ENCODE results near the gene SCUBE3. TPM values are rescaled to one million over a fixed set of nuclear protein-coding genes. Genes with fewer than 3 reads are reported as not detected.

SCUBE3 gene
- total and polyA plus RNA-seq, 2 of the 8 experiments (the other 6 are each of a cell fraction or from before 2014, with no cell fraction given): 0.80 to 1.0 TPM

- H3K18ac ChIP-seq (ENCODE audit: extremely low read depth, low read length): no peak overlapping the region
- no peaks in the 10 kb centered on the region for H3K79me2 ChIP-seq (ENCODE audit: control insufficient read depth in 1 of 2, insufficient read depth in 2 of 2, low read length in 2 of 2)
- CTCF ChIA-PET (ENCODE audit: partially characterized antibody): interaction anchor here (3.7 kb wide), 1 partner anchor 40 kb away, joined by 19 read pairs; no protein-coding TSS in a partner anchor
- no peak overlapping the region for H2BK15ac ChIP-seq (ENCODE audit: low read length)
- H2BK5ac ChIP-seq (ENCODE audit: low read depth, low read length): no peak overlapping the region
- no peak overlapping the region for H2BK12ac ChIP-seq (ENCODE audit: low read depth, low read length)
- H3K4ac ChIP-seq (replicated peaks; ENCODE audit: insufficient read length, low read depth, low read length): no peak overlapping the region
- DNase-seq (ENCODE audit: low read depth in 1 of 2, low spot score in 2 of 2) (no peak), FAIRE-seq (no peak)
- POLR2A ChIA-PET (ENCODE audit: partially characterized antibody): no interaction called here
- no peak overlapping the region for H2BK120ac ChIP-seq (replicated peaks; ENCODE audit: low read depth, low read length)
- H3K36me3 ChIP-seq (ENCODE audit: control insufficient read depth in 2 of 4, insufficient read depth in 4 of 4, low read length in 3 of 4): no peaks in the 10 kb centered on the region
- no peaks in the 10 kb centered on the region for H3K4me1 ChIP-seq (replicated peaks in 1 of 4; ENCODE audit: control insufficient read depth in 3 of 4, insufficient read depth in 4 of 4, low read length in 3 of 4)
- H3K23me2 ChIP-seq (ENCODE audit: low read depth, low read length): peaks cover 5% of the 10 kb centered on the region; the same call in 1 of the 2 replicates
- H3K27me3 ChIP-seq (replicated peaks in 1 of 4; ENCODE audit: control insufficient read depth in 3 of 4, extremely low read depth in 1 of 4, insufficient read depth in 3 of 4, low read length in 3 of 4): peaks cover 0 to 4% (median under 1%) of the 10 kb centered on the region in 4 experiments; a peak in 4 of 7 replicates
- H4K8ac ChIP-seq (ENCODE audit: extremely low read depth, insufficient read depth, low read length): no peak overlapping the region; the same call in 1 of the 2 replicates
- H4K5ac ChIP-seq (ENCODE audit: insufficient read length, low read depth, low read length): no peak overlapping the region
- H3K4me3 ChIP-seq (ENCODE audit: extremely low read depth in 1 of 4, insufficient read depth in 2 of 4, low read depth in 3 of 4, low read length in 4 of 4): no peak overlapping the region
- no peak overlapping the region for H3K4me2 ChIP-seq (ENCODE audit: insufficient read depth in 1 of 2, low read depth in 2 of 2, low read length in 2 of 2)
- H3K79me1 ChIP-seq (ENCODE audit: low read depth, low read length): no peaks in the 10 kb centered on the region
- no peak overlapping the region for H3K9ac ChIP-seq (replicated peaks in 1 of 4; ENCODE audit: extremely low read depth in 1 of 4, low read depth in 3 of 4, low read length in 3 of 4)
- H2BK20ac ChIP-seq (ENCODE audit: low read length): no peak overlapping the region
- no peak overlapping the region for H4K91ac ChIP-seq (replicated peaks; ENCODE audit: insufficient read length, low read length)
- no peak overlapping the region for H2AK5ac ChIP-seq (ENCODE audit: low read depth, low read length)
- no peak overlapping the region for H3K23ac ChIP-seq (ENCODE audit: insufficient read length)
- H3K9me3 ChIP-seq (ENCODE audit: insufficient read depth in 2 of 2, low read depth in 1 of 2, low read length in 1 of 2): peaks cover 0 to 2% of the 10 kb centered on the region in 2 experiments; a peak in 1 of 4 replicates
- H3K56ac ChIP-seq (replicated peaks; ENCODE audit: insufficient read length, low read depth, low read length): no peak overlapping the region
- no peak overlapping the region for H3K14ac ChIP-seq (ENCODE audit: insufficient read length)
- H4K20me1 ChIP-seq (replicated peaks in 1 of 2; ENCODE audit: control insufficient read depth in 1 of 2, insufficient read depth in 2 of 2, low read length in 2 of 2): peaks cover 0 to 3% of the 10 kb centered on the region in 2 experiments
- H2AFZ ChIP-seq (ENCODE audit: low read length): no peak overlapping the region
- 87% methylated on average over 4 of the region's 4 CpGs; no CpG with 5 or more reads in 1 of the 2 experiments for WGBS, 2 experiments (ENCODE audit: extremely low coverage in 1 of 2, insufficient coverage in 1 of 2, insufficient read length in 1 of 2, insufficient replicate concordance in 2 of 2, low coverage in 1 of 2, low lambda C conversion rate in 2 of 2, missing lambda C conversion rate in 1 of 2)
- H3K27ac ChIP-seq (ENCODE audit: low read depth, low read length): no peak overlapping the region
- TF ChIP-seq TBP (IDR thresholded peaks at IDR 0.05; ENCODE audit: low read depth, low read length) (no peak), BRCA1 (IDR thresholded peaks at IDR 0.05; ENCODE audit: low read depth, low read length) (no peak), BACH1 (IDR thresholded peaks at IDR 0.05; ENCODE audit: low read length) (no peak), EZH2 (IDR thresholded peaks at IDR 0.05; ENCODE audit: low read depth, low read length, severe bottlenecking) (no peak), CHD1 (IDR thresholded peaks at IDR 0.05; ENCODE audit: low read depth, low read length) (no peak), RFX5 (IDR thresholded peaks at IDR 0.05; ENCODE audit: borderline replicate concordance, low read depth, low read length) (no peak), CBX5 (IDR thresholded peaks at IDR 0.05; ENCODE audit: low read depth, low read length) (no peak), ATF2 (IDR thresholded peaks at IDR 0.05; ENCODE audit: low read length) (no peak), RXRA (IDR thresholded peaks at IDR 0.05; ENCODE audit: insufficient read depth, low read depth, low read length) (no peak), KDM1A (IDR thresholded peaks at IDR 0.05; ENCODE audit: borderline replicate concordance, low read length) (no peak), KDM4A (IDR thresholded peaks at IDR 0.05; ENCODE audit: low read depth, low read length, severe bottlenecking) (no peak), TCF12 (IDR thresholded peaks at IDR 0.05; ENCODE audit: low read depth, low read length) (no peak)
Observed at GRCh38 chr6:35164868-35165267, 48.9 kb upstream of the SCUBE3 start.

All from H1 (cell line).